HG03039 (cell line): ENCODE measurements around the gene TEKTIP1.
"Not testable (repeated sequence)": the region's sequence is repeated elsewhere in the genome, so short reads cannot be mapped to it uniquely, and the experiment has no call there.

ENCODE experiments used
- ATAC-seq: cut with Tn5 transposase; IDR thresholded peaks from one replicate; pipeline ENCODE4 v1.9.1; 2021; ENCODE audit warnings: mild to moderate bottlenecking, moderate library complexity; ENCODE audit not compliant: unreplicated experiment

TEKTIP1 gene

GRCh38 chr19:3507371-3508120 lies 31.4 kb upstream of the TEKTIP1 start:
- ATAC-seq: no peak

- ATAC-seq: not testable (repeated sequence)
These were observed 30.8 kb upstream of the TEKTIP1 start for GRCh38 chr19:3508121-3508661.

- ATAC-seq: no peak
These were observed 30.0 kb upstream of the TEKTIP1 start for GRCh38 chr19:3508771-3509535.

GRCh38 chr19:3509566-3509989 lies 29.4 kb upstream of the TEKTIP1 start:
- no peak for ATAC-seq

GRCh38 chr19:3510727-3511126 lies 28.2 kb upstream of the TEKTIP1 start:
- ATAC-seq: no peak

GRCh38 chr19:3511506-3512251 lies 27.3 kb upstream of the TEKTIP1 start:
- no peak for ATAC-seq

- ATAC-seq: no peak
These were observed 26.3 kb upstream of the TEKTIP1 start for GRCh38 chr19:3512562-3513228.

- no peak for ATAC-seq
These were observed 25.5 kb upstream of the TEKTIP1 start for GRCh38 chr19:3513229-3514140.

GRCh38 chr19:3514930-3515329 lies 24.0 kb upstream of the TEKTIP1 start:
- ATAC-seq: no peak

- ATAC-seq: no peak
These were observed 23.0 kb upstream of the TEKTIP1 start for GRCh38 chr19:3515891-3516422.

GRCh38 chr19:3516675-3517207 lies 22.2 kb upstream of the TEKTIP1 start:
- no peak for ATAC-seq

GRCh38 chr19:3517638-3518037 lies 21.3 kb upstream of the TEKTIP1 start:
- no peak for ATAC-seq

- ATAC-seq: no peak
These were observed 20.7 kb upstream of the TEKTIP1 start for GRCh38 chr19:3518255-3518654.

- no peak for ATAC-seq
These were observed 20.3 kb upstream of the TEKTIP1 start for GRCh38 chr19:3518659-3519058.

- ATAC-seq: no peak
These were observed 19.8 kb upstream of the TEKTIP1 start for GRCh38 chr19:3519126-3519525.

- ATAC-seq: no peak
These were observed 18.5 kb upstream of the TEKTIP1 start for GRCh38 chr19:3520166-3521103.

GRCh38 chr19:3521104-3521445 lies 17.9 kb upstream of the TEKTIP1 start:
- no peak for ATAC-seq
